Small intestine (tissue), 7 donors: Measurements from ENCODE around the gene MTURN. TPM values are rescaled to one million over a fixed set of nuclear protein-coding genes. Genes with fewer than 3 reads are reported as not detected.
"Not testable (repeated sequence)": the region's sequence is repeated elsewhere in the genome, so short reads cannot be mapped to it uniquely, and the experiment has no call there.

ENCODE experiments used
- DNase-seq, 2 donors: peaks; one replicate each; pipeline versions ENCODE4 v3.0.0 to v3.0.0-alpha.2; 2013
- FAIRE-seq: peaks from 2 replicates; lab custom pipeline; 2012; peaks lifted over from hg19 to GRCh38; lab: Jason Lieb, UNC
- H3K27ac ChIP-seq, 3 donors: one replicate each; pipeline ENCODE4 v1.5.1; 2013; ENCODE audit warnings: low read length in 2 of 3, mild to moderate bottlenecking in 2 of 3, control low read depth in 1 of 3, inconsistent platforms in 1 of 3, low read depth in 1 of 3, moderate library complexity in 1 of 3
- H3K27me3 ChIP-seq, 3 donors: one replicate each; pipeline ENCODE4 v1.6.1; 2013; ENCODE audit warnings: low read length in 3 of 3, inconsistent platforms in 1 of 3; ENCODE audit not compliant: control insufficient read depth in 3 of 3, insufficient read depth in 3 of 3
- H3K36me3 ChIP-seq, 3 donors: one replicate each; pipeline ENCODE4 v1.6.1; 2013; ENCODE audit warnings: low read length in 3 of 3, inconsistent platforms in 1 of 3, low read depth in 1 of 3, mild to moderate bottlenecking in 1 of 3, moderate library complexity in 1 of 3; ENCODE audit not compliant: control insufficient read depth in 3 of 3, insufficient read depth in 2 of 3
- H3K4me1 ChIP-seq, 3 donors: one replicate each; pipeline ENCODE4 v1.6.1; 2013; ENCODE audit warnings: low read length in 2 of 3, inconsistent platforms in 1 of 3, low read depth in 1 of 3, mild to moderate bottlenecking in 1 of 3, moderate library complexity in 1 of 3; ENCODE audit not compliant: control insufficient read depth in 3 of 3, insufficient read depth in 2 of 3
- H3K4me3 ChIP-seq, 3 donors: one replicate each; pipeline ENCODE4 v1.5.1; 2013; ENCODE audit warnings: low read length in 3 of 3, control low read depth in 1 of 3, inconsistent platforms in 1 of 3, low read depth in 1 of 3, mild to moderate bottlenecking in 1 of 3, moderate library complexity in 1 of 3
- H3K9me3 ChIP-seq, 2 donors: one replicate each; pipeline ENCODE4 v1.6.1; 2013; ENCODE audit warnings: low read depth in 1 of 2, low read length in 1 of 2; ENCODE audit not compliant: control insufficient read depth in 2 of 2, insufficient read depth in 1 of 2
- WGBS, 3 donors: extraction: QIAGEN DNeasy Blood & Tissue Kit; methylation state at CpG; one replicate each; pipeline ENCODE4 v1.1.7; 2013; 5-methylcytosine and 5-hydroxymethylcytosine counted together
- polyA plus RNA-seq, 4 donors: library from polyadenylated mRNA; stranded (reverse) in 3 of 4; unstranded in 1 of 4; fragments of 200-250 nt in 3 of 4; fragments of 120-200 nt in 1 of 4; gene quantifications; one replicate each; pipeline versions ENCODE4 v1.2.1 to v1.2.3, GENCODE V29; 2013
- donor health status: healthy with polysubstance abuse.
- donor health status: control.
- donor health status: control.
- donor health status: Bipolar disorder and iron deficiency.
- donor health status: healthy.

Gene MTURN
- polyA plus RNA-seq, 4 donors, result 2.2 to 11.1 (median 7.0) TPM

DNA sequence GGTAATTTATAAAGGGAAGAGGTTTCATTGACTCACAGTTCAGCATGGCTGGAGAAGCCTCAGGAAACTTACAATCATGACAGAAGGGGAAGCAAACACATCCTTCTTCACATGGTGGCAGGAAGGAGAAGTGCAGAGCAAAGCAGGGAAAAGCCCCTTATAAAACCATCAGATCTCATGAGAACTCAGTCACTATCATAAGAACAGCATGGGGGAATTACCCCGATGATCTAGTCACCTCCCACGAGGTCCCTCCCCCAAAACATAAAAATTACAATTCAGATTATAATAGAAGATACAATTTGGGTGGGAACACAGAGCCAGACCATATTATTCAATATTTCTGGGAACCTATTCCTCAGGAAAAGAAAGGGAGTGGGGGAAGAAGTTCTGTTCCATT, 53.6 kb downstream of the MTURN start:
- not testable (repeated sequence) for H3K36me3 ChIP-seq, H3K4me1 ChIP-seq, H3K27me3 ChIP-seq, DNase-seq, FAIRE-seq, H3K27ac ChIP-seq, H3K4me3 ChIP-seq
- WGBS, 3 donors, result 82 to 87% (median 84%) methylated on average over 2 of the region's 2 CpGs
- peaks cover 0 to 16% of the 10 kb centered on the region in 2 donors for H3K9me3 ChIP-seq

DNA sequence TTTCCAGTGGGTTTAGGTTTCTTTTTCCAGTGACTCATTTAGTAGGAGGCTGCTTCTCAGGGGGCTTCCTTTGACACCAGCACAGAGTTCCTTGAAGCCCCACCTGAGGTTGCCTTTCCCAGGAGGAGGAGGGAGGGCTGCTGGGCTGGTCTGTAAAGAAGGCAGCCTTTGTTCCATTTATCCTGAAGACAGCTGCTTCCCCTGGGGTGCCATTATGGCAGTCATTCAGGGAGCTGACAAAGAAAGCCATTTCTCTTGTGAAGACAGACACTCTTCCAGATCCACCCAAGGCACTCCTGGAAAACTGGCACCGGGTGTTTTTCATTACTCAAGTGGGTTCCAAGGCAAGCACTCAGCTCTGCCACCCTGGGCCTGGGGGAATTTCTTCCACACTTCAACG, 54.0 kb downstream of the MTURN start:
- DNase-seq (no peak), FAIRE-seq (no peak)
- H3K36me3 ChIP-seq, result no peaks in the 10 kb centered on the region
- peaks cover 0 to 16% of the 10 kb centered on the region in 2 donors for H3K9me3 ChIP-seq
- no peak overlapping the region for H3K27ac ChIP-seq
- no peaks in the 10 kb centered on the region for H3K4me1 ChIP-seq
- no peak overlapping the region for H3K4me3 ChIP-seq
- WGBS, 3 donors, result 87 to 93% (median 91%) methylated on average over 2 of the region's 2 CpGs
- no peaks in the 10 kb centered on the region for H3K27me3 ChIP-seq

DNA sequence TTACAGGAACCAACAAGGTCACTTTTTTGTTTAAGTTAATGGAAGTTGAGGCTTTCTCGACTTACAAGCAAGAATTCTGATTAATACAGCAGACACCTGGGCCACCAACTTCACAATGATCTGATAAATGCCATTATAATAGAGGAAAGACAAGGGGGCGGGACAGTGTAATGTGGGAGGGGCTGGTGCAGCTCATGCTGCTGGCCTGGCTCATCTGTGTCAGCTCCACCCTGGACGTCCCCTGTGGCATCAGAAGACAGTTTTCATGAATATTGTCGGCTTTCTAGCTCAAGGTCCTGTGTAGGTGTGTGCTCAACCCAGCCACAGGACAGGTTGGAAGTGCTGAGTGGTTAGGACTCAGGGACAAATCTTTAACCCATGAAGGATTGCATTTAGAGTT, 57.0 kb downstream of the MTURN start:
- Histone ChIP-seq H3K9me3 (peaks cover 0 to 29% of the 10 kb centered on the region in 2 donors), H3K4me3 (no peak overlapping the region)
- WGBS, 3 donors, result 79 to 92% (median 85%) methylated on average over 4 of the region's 4 CpGs

DNA sequence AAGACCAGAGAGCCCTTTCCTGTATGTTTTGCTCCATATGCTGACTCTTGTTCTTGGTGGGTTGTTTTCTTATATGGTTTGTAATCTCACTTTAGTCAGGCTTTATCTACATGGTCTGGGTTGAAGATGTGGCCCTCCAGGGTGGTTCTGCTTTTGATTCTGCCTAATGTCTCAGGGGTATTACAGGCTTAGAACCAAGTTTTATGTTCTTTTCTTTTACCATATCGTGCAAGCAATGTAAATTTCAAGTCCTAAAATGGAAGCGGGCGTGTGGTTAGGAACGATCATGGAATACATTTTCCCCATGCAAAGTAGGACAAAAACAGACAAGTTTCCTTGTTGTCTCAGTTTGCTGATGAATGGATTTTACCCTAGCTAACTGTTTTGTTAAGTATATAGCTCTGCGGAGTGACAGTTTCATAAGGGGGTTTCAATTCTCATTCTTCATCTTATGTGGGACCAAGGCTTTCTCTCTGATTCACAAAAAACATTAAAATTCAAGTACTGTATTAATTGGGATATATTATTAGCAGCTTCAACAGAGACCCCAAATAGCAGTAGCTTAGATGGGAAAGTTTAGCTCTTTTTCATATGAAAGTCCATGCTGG, 58.7 kb downstream of the MTURN start:
- H3K9me3 ChIP-seq, result peaks cover 0 to 28% of the 10 kb centered on the region in 2 donors
- H3K27me3 ChIP-seq, result no peaks in the 10 kb centered on the region
- no peak for DNase-seq
- H3K27ac ChIP-seq, result no peak overlapping the region
- H3K36me3 ChIP-seq, result no peaks in the 10 kb centered on the region
- no peak for FAIRE-seq
- 86 to 95% (median 90%) methylated on average over 5 of the region's 5 CpGs for WGBS, 3 donors
- H3K4me1 ChIP-seq, result no peaks in the 10 kb centered on the region
- no peak overlapping the region for H3K4me3 ChIP-seq

More for the DNA sequence above, 57.0 kb downstream of the MTURN start:
- no peak for DNase-seq
- Histone ChIP-seq H3K36me3 (no peaks in the 10 kb centered on the region), H3K27ac (no peak overlapping the region), H3K27me3 (no peaks in the 10 kb centered on the region), H3K4me1 (no peaks in the 10 kb centered on the region)
- FAIRE-seq, result no peak

DNA sequence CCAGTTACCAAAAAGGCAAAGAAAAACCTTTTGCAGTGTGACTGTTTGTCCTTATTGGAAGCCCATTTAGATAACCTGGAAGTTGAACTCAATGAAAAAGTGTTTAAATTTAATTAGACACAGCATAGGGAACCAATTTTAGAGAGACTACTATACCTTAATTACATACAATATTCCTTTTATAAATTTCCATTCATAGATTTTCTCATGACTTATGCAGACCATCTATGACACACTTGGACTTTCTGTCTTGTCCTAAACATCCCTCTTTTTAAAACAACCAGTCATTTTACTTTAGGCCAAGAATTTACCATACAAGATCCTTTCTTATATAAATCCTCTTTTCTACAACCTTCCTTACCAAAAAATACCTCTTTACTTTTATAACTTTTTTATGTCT, 61.6 kb downstream of the MTURN start:
- Histone ChIP-seq H3K27ac (no peak overlapping the region), H3K4me3 (no peak overlapping the region), H3K9me3 (peaks cover 0 to 24% of the 10 kb centered on the region in 2 donors), H3K4me1 (no peaks in the 10 kb centered on the region), H3K27me3 (no peaks in the 10 kb centered on the region), H3K36me3 (no peaks in the 10 kb centered on the region)
- FAIRE-seq, result no peak
- no peak for DNase-seq

DNA sequence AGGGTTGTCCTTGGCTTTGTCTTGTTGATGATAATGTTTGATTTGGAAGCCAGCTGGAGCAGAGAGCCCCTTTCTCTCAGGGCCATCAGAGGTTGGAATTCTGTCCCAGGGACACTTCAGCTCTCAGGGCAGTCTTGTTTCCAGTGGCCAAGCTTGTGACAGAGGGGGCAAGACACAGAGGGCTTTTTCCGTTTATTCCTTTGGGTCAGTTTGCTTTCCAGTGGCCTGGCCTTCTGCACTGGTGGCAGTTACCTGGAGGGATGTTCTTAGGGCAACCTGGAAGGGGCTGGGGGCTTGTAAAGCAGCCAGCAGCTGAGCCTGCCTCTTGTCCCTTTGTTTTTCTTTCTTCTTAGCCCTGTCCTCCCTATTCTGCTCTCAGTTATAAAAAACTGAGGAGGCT, 62.7 kb downstream of the MTURN start:
- no peaks in the 10 kb centered on the region for H3K36me3 ChIP-seq
- H3K4me3 ChIP-seq, result no peak overlapping the region
- H3K4me1 ChIP-seq, result no peaks in the 10 kb centered on the region
- no peak for FAIRE-seq
- peaks cover 0 to 23% of the 10 kb centered on the region in 2 donors for H3K9me3 ChIP-seq
- DNase-seq, result no peak
- no peak overlapping the region for H3K27ac ChIP-seq
- no peaks in the 10 kb centered on the region for H3K27me3 ChIP-seq
- 95 to 100% (median 96%) methylated on average over 1 of the region's 1 CpG for WGBS, 3 donors

DNA sequence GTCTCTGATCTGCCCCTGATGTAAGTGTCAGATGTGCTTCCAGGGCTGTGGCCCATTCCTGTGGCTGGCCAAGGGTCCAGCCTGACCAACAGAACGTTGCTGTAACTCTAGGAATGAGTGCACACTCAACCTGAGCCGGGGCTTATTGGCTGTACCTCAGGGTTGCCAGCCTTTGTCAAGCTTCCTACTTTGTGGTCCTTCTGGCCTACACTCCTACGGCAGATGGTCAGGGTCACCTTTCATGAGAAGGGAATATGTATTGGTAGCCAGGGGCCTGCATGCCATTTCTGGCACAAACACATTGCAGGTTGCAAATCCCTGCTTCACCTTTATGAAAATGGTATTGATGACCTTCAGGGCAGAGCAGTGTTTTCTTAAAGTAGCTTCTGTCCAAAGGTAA, 64.5 kb downstream of the MTURN start:
- no peak for DNase-seq
- no peak for FAIRE-seq
- WGBS, 3 donors, result 76 to 86% (median 83%) methylated on average over 3 of the region's 3 CpGs
- H3K27ac ChIP-seq, result no peak overlapping the region
- no peak overlapping the region for H3K4me3 ChIP-seq
- peaks cover 0 to 23% of the 10 kb centered on the region in 2 donors for H3K9me3 ChIP-seq
- no peaks in the 10 kb centered on the region for H3K27me3 ChIP-seq
- H3K4me1 ChIP-seq, result no peaks in the 10 kb centered on the region
- H3K36me3 ChIP-seq, result no peaks in the 10 kb centered on the region

DNA sequence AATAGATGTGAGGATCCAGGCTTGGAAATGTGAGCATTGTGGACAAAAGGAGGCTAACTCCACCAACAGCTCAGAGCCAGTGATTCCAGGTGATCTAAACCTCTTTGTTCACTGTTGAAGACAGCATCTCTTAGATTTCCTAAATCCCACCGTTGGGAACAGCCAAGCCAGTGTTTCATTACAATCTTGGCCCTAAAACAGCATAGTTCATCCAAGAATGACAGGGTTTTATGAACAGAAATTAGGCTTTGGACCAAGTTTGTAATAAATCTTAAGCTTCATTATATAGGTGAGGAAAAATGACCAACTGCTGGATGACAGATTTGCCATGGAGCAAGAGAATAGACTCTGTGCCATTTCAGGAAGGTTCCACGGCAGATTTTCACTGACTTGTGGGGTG, 65.8 kb downstream of the MTURN start:
- no peaks in the 10 kb centered on the region for H3K4me1 ChIP-seq
- peaks cover 0 to 12% of the 10 kb centered on the region in 2 donors for H3K9me3 ChIP-seq
- 79 to 84% (median 80%) methylated on average over 2 of the region's 2 CpGs for WGBS, 3 donors
- no peak overlapping the region for H3K27ac ChIP-seq
- H3K27me3 ChIP-seq, result no peaks in the 10 kb centered on the region
- DNase-seq (no peak), FAIRE-seq (no peak)
- no peak overlapping the region for H3K4me3 ChIP-seq
- H3K36me3 ChIP-seq, result no peaks in the 10 kb centered on the region

DNA sequence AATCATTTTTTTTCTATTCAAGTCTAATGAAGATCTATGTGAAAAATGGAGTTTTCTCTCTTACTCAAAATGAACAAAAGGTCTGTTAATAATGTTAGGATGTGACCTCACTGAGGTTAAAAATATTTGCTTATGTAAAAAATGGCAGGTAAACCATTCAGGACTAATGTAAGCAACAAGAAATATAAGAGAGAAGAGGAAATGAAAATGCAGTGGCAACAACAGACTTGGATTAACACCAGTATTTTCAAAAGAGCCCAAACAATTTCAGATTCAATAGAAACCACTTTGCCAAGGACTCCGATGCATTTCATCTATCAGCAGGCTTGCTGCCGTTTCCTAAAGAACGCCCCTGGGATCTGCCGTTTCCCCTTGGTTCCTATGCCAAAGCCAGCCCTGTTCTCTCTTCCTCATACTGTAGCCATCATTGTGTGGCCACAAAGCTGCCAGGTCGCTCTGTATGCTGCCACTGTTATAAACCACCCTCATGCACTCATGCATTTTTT, 66.4 kb downstream of the MTURN start:
- Histone ChIP-seq H3K27me3 (no peaks in the 10 kb centered on the region), H3K27ac (no peak overlapping the region), H3K9me3 (peaks cover 0 to 7% of the 10 kb centered on the region in 2 donors), H3K36me3 (no peaks in the 10 kb centered on the region), H3K4me3 (no peak overlapping the region), H3K4me1 (no peaks in the 10 kb centered on the region)
- 64 to 89% (median 85%) methylated on average over 5 of the region's 5 CpGs for WGBS, 3 donors
- DNase-seq, result no peak
- no peak for FAIRE-seq
